H9 (cell line): ENCODE data around the gene RUNDC1. TPM values are rescaled to one million over a fixed set of nuclear protein-coding genes. Genes with fewer than 3 reads are reported as not detected.

Source experiments
- DNase-seq: peaks from one replicate; pipeline ENCODE4 v3.0.0-alpha.2; 2017
- H2AFZ ChIP-seq: one replicate; pipeline ENCODE4 v1.6.1; 2013; ENCODE audit warnings: mild to moderate bottlenecking, low read length, control low read depth, moderate library complexity
- H2AK5ac ChIP-seq: 2 replicates; pipeline ENCODE4 v1.6.1; 2013; ENCODE audit warnings: low read length, control low read depth, mixed read lengths; ENCODE audit not compliant: insufficient read length
- H2BK120ac ChIP-seq: one replicate; pipeline ENCODE4 v1.6.1; 2013; ENCODE audit warnings: low read depth, mild to moderate bottlenecking, low read length, control low read depth, inconsistent platforms; ENCODE audit not compliant: poor library complexity, severe bottlenecking
- H2BK12ac ChIP-seq: 2 replicates; pipeline ENCODE4 v1.6.1; 2013; ENCODE audit warnings: low read length, control low read depth, mixed read lengths, low read depth; ENCODE audit not compliant: insufficient read length
- H2BK15ac ChIP-seq: 2 replicates; pipeline ENCODE4 v1.6.1; 2013; ENCODE audit warnings: low read depth, low read length, control low read depth
- H2BK20ac ChIP-seq: one replicate; pipeline ENCODE4 v1.6.1; 2013; ENCODE audit warnings: low read depth, mild to moderate bottlenecking, low read length, control low read depth, inconsistent platforms; ENCODE audit not compliant: poor library complexity, severe bottlenecking
- H2BK5ac ChIP-seq: 2 replicates; pipeline ENCODE4 v1.6.1; 2013; ENCODE audit warnings: low read length, control low read depth, mixed read lengths; ENCODE audit not compliant: insufficient read length
- H3K14ac ChIP-seq: 2 replicates; pipeline ENCODE4 v1.6.1; 2013; ENCODE audit warnings: low read length, control low read depth; ENCODE audit not compliant: insufficient read depth
- H3K18ac ChIP-seq: 2 replicates; pipeline ENCODE4 v1.6.1; 2013; ENCODE audit warnings: low read depth, mild to moderate bottlenecking, mixed read lengths, low read length, control low read depth; ENCODE audit not compliant: insufficient read length
- H3K23ac ChIP-seq: 2 replicates; pipeline ENCODE4 v1.6.1; 2013; ENCODE audit warnings: low read length, control low read depth, mixed read lengths, low read depth; ENCODE audit not compliant: insufficient read length
- H3K23me2 ChIP-seq: 2 replicates; pipeline ENCODE4 v1.6.1; 2013; ENCODE audit warnings: low read depth, mild to moderate bottlenecking, mixed read lengths, low read length, control low read depth; ENCODE audit not compliant: insufficient read length, poor library complexity, severe bottlenecking
- H3K27ac ChIP-seq: 2 replicates; pipeline ENCODE4 v1.5.1; 2013; ENCODE audit warnings: low read length, control low read depth, mixed read lengths, low read depth; ENCODE audit not compliant: insufficient read length
- H3K27me3 ChIP-seq: 2 replicates; pipeline ENCODE4 v1.6.1; 2013; ENCODE audit warnings: low read length, control low read depth, inconsistent platforms; ENCODE audit not compliant: insufficient read depth
- H3K4ac ChIP-seq: 2 replicates; pipeline ENCODE4 v1.6.1; 2013; ENCODE audit warnings: low read depth, mild to moderate bottlenecking, control low read depth, inconsistent platforms, low read length, moderate library complexity
- H3K4me1 ChIP-seq: 2 replicates; pipeline ENCODE4 v1.6.1; 2013; ENCODE audit warnings: low read length, control low read depth, inconsistent platforms; ENCODE audit not compliant: insufficient read depth
- H3K4me2 ChIP-seq: 2 replicates; pipeline ENCODE4 v1.6.1; 2013; ENCODE audit warnings: low read length, control low read depth, mixed read lengths; ENCODE audit not compliant: insufficient read length, insufficient read depth
- H3K56ac ChIP-seq: 2 replicates; pipeline ENCODE4 v1.6.1; 2013; ENCODE audit warnings: low read depth, mild to moderate bottlenecking, mixed read lengths, low read length, control low read depth; ENCODE audit not compliant: insufficient read length
- H3K79me1 ChIP-seq: 2 replicates; pipeline ENCODE4 v1.6.1; 2013; ENCODE audit warnings: low read depth, mild to moderate bottlenecking, moderate library complexity, low read length, control low read depth, inconsistent platforms; ENCODE audit not compliant: insufficient read depth, poor library complexity, severe bottlenecking
- H3K79me2 ChIP-seq: 2 replicates; pipeline ENCODE4 v1.6.1; 2013; ENCODE audit warnings: low read length, control low read depth, inconsistent platforms; ENCODE audit not compliant: insufficient read depth
- H3K9ac ChIP-seq: 2 replicates; pipeline ENCODE4 v1.6.1; 2013; ENCODE audit warnings: low read length, control low read depth, mixed read lengths; ENCODE audit not compliant: insufficient read length; ENCODE audit errors: extremely low read depth
- H3K9me3 ChIP-seq: one replicate; pipeline ENCODE4 v1.6.1; 2013; ENCODE audit warnings: low read depth, low read length, inconsistent platforms; ENCODE audit not compliant: control insufficient read depth
- H3T11ph ChIP-seq: one replicate; pipeline ENCODE4 v1.6.1; 2013; ENCODE audit warnings: mild to moderate bottlenecking, low read length, control low read depth, inconsistent platforms
- H4K20me1 ChIP-seq: one replicate; pipeline ENCODE4 v1.6.1; 2013; ENCODE audit not compliant: control insufficient read depth, insufficient read length, insufficient read depth
- H4K5ac ChIP-seq: 2 replicates; pipeline ENCODE4 v1.6.1; 2013; ENCODE audit warnings: low read depth, mild to moderate bottlenecking, mixed read lengths, low read length, control low read depth; ENCODE audit not compliant: insufficient read length
- H4K8ac ChIP-seq: replicated peaks from 2 replicates; pipeline ENCODE4 v1.6.1; 2013; ENCODE audit warnings: low read length, control low read depth, mixed read lengths, low read depth; ENCODE audit not compliant: insufficient read length
- H4K91ac ChIP-seq: 2 replicates; pipeline ENCODE4 v1.6.1; 2013; ENCODE audit warnings: low read depth, mild to moderate bottlenecking, moderate library complexity, mixed read lengths, low read length, control low read depth; ENCODE audit not compliant: insufficient read length
- H3K27ac Mint-ChIP-seq, 3 experiments: 2 replicates in 2 of 3; 3 replicates in 1 of 3; pipeline ENCODE4 v1.8.0; 2020 to 2021; ENCODE audit warnings: mixed read lengths in 3 of 3, mild to moderate bottlenecking in 1 of 3, moderate library complexity in 1 of 3
- H3K27me3 Mint-ChIP-seq: 2 replicates; pipeline ENCODE4 v1.8.0; 2021; ENCODE audit warnings: low read depth, mild to moderate bottlenecking, moderate library complexity, mixed read lengths
- H3K36me3 Mint-ChIP-seq, 3 experiments: 2 replicates in 2 of 3; 3 replicates in 1 of 3; pipeline ENCODE4 v1.8.0; 2020 to 2021; ENCODE audit warnings: low read depth in 3 of 3, mixed read lengths in 3 of 3; ENCODE audit not compliant: insufficient read depth in 1 of 3
- H3K4me1 Mint-ChIP-seq, 2 experiments: 2 replicates each; pipeline ENCODE4 v1.8.0; 2020; ENCODE audit warnings: mixed read lengths in 2 of 2
- H3K4me3 Mint-ChIP-seq, 2 experiments: 2 replicates in 1 of 2; 3 replicates in 1 of 2; pipeline ENCODE4 v1.8.0; 2020 to 2021; ENCODE audit warnings: mild to moderate bottlenecking in 2 of 2, mixed read lengths in 2 of 2, moderate library complexity in 1 of 2
- H3K9me3 Mint-ChIP-seq, 2 experiments: 2 replicates in 1 of 2; 3 replicates in 1 of 2; pipeline ENCODE4 v1.8.0; 2020; ENCODE audit warnings: mild to moderate bottlenecking in 2 of 2, mixed read lengths in 2 of 2, moderate library complexity in 1 of 2
- CTCF ChIP-seq: fragments of 200-600 bp; sonication (generic); conservative IDR thresholded peaks from 3 replicates; pipeline ENCODE4 v1.8.0; 2021; ENCODE audit warnings: antibody characterized with exemption, mild to moderate bottlenecking
- total RNA-seq: library from RNA; stranded (reverse); gene quantifications from 2 replicates; pipeline ENCODE4 v1.2.1, GENCODE V29; 2021

The RUNDC1 gene
- total RNA-seq, 1 experiment from 2014 or later = 18.8 TPM

GRCh38 chr17:42982266-42982665, 1.9 kb downstream of the RUNDC1 start:
- H2BK120ac ChIP-seq = no peak overlapping the region
- H3K4me1 Mint-ChIP-seq = peaks cover 17 to 23% of the 10 kb centered on the region in 2 experiments
- no peak overlapping the region for H3K23ac ChIP-seq
- H3K79me1 ChIP-seq = no peaks in the 10 kb centered on the region
- H3K4me1 ChIP-seq = peaks cover 2% of the 10 kb centered on the region; the same call in 1 of the 2 replicates
- no peak overlapping the region for H3K4me2 ChIP-seq
- no peak overlapping the region for H3K18ac ChIP-seq
- no peak overlapping the region for H3K27ac Mint-ChIP-seq
- no peaks in the 10 kb centered on the region for H3K27me3 Mint-ChIP-seq
- DNase-seq = no peak
- no peaks in the 10 kb centered on the region for H3K9me3 ChIP-seq
- H4K91ac ChIP-seq = no peak overlapping the region
- H2BK12ac ChIP-seq = no peak overlapping the region
- no peak overlapping the region for H2AFZ ChIP-seq
- H3K27ac ChIP-seq = no peak overlapping the region
- no peak overlapping the region for H3K4ac ChIP-seq
- H3K27me3 ChIP-seq = no peaks in the 10 kb centered on the region
- no peak overlapping the region for H3K9ac ChIP-seq
- peak overlapping the region; percentile 90 to 100; a peak in 4 of 5 replicates for H3K4me3 Mint-ChIP-seq
- no peak overlapping the region for H3T11ph ChIP-seq
- no peak overlapping the region for H3K56ac ChIP-seq
- H3K36me3 Mint-ChIP-seq = peaks cover 5 to 33% (median 16%) of the 10 kb centered on the region in 3 experiments; a peak in 6 of 7 replicates
- peaks cover 4% of the 10 kb centered on the region; the same call in 1 of the 2 replicates for H3K79me2 ChIP-seq
- H3K14ac ChIP-seq = no peak overlapping the region
- H4K5ac ChIP-seq = no peak overlapping the region
- H3K9me3 Mint-ChIP-seq = no peaks in the 10 kb centered on the region; a peak in 1 of 5 replicates
- H3K23me2 ChIP-seq = peaks cover 12% of the 10 kb centered on the region
- no peak overlapping the region for H2BK5ac ChIP-seq
- peaks cover 2% of the 10 kb centered on the region for H4K20me1 ChIP-seq
- H2BK15ac ChIP-seq = no peak overlapping the region
- H2BK20ac ChIP-seq = no peak overlapping the region
- TF ChIP-seq CTCF = no peak
- H4K8ac ChIP-seq = no peak overlapping the region
- no peak overlapping the region for H2AK5ac ChIP-seq
